Measurements from ENCODE around the gene FURIN. TPM values are rescaled to one million over a fixed set of nuclear protein-coding genes. Genes with fewer than 3 reads are reported as not detected.
"Not testable (repeated sequence)": the region's sequence is repeated elsewhere in the genome, so short reads cannot be mapped to it uniquely, and the experiment has no call there.

The FURIN gene
- total RNA-seq, 1 experiment from 2014 or later, result 62.0 TPM

GRCh38 chr15:90907838-90908507 lies 39.6 kb downstream of the FURIN start:
- ATAC-seq (no peak), DNase-seq (ENCODE audit: low read depth, low spot score) (no peak)
- H3K4me1 ChIP-seq (ENCODE audit: control insufficient read depth, insufficient read depth, low read length), result peaks cover 6% of the 10 kb centered on the region
- no peak overlapping the region for H3K4me3 ChIP-seq (ENCODE audit: low read depth in 2 of 2, low read length in 2 of 2)
- H3K36me3 ChIP-seq (ENCODE audit: control insufficient read depth, insufficient read depth, low read length), result peaks cover 10% of the 10 kb centered on the region; the same call in 1 of the 2 replicates
- no peaks in the 10 kb centered on the region for H3K27me3 ChIP-seq (ENCODE audit: control insufficient read depth, insufficient read depth, low read length)
- intact Hi-C loops (cut with micrococcal nuclease; ENCODE audit: unreplicated experiment) (no loop called here), in situ Hi-C loops (cut with HindIII; ENCODE audit: low pct_unique_long_range_greater_than_20kb, low sequenced_read_pairs) (no loop called here)
- H3K9me3 ChIP-seq (ENCODE audit: control insufficient read depth, insufficient read depth, low read depth, low read length), result no peaks in the 10 kb centered on the region
- BruUV-seq (replicated peaks), result no TSS peak
- no peak overlapping the region for H3K27ac ChIP-seq (ENCODE audit: low read length)
- CTCF ChIA-PET, result no interaction called here
- POLR2A ChIA-PET, result no interaction called here
- TF ChIP-seq POLR2AphosphoS5 (IDR thresholded peaks at IDR 0.05; ENCODE audit: low read depth, low read length), result no peak
- no peak for TF ChIP-seq REST (IDR thresholded peaks at IDR 0.05; ENCODE audit: insufficient read depth in 1 of 2, low read depth in 2 of 2, low read length in 1 of 2)
- no peak for TF ChIP-seq CTCF (IDR thresholded peaks at IDR 0.05)
- TF ChIP-seq TCF7L2 (IDR thresholded peaks at IDR 0.05; ENCODE audit: low read depth, low read length), result no peak

- in situ Hi-C loops (cut with HindIII; ENCODE audit: low pct_unique_long_range_greater_than_20kb, low sequenced_read_pairs); BruUV-seq (replicated peaks); H3K27me3 ChIP-seq (ENCODE audit: control insufficient read depth, insufficient read depth, low read length); H3K4me1 ChIP-seq (ENCODE audit: control insufficient read depth, insufficient read depth, low read length); DNase-seq (ENCODE audit: low read depth, low spot score); H3K36me3 ChIP-seq (ENCODE audit: control insufficient read depth, insufficient read depth, low read length); H3K9me3 ChIP-seq (ENCODE audit: control insufficient read depth, insufficient read depth, low read depth, low read length); intact Hi-C loops (cut with micrococcal nuclease; ENCODE audit: unreplicated experiment); ATAC-seq; CTCF ChIA-PET; H3K4me3 ChIP-seq (ENCODE audit: low read depth in 2 of 2, low read length in 2 of 2); H3K27ac ChIP-seq (ENCODE audit: low read length): not testable (repeated sequence)
- POLR2A ChIA-PET, result interaction anchor here (0.5 kb wide), 1 partner anchor 195 kb away, joined by 3 read pairs; no protein-coding TSS in a partner anchor
Observed at GRCh38 chr15:90909449-90909848, 41.1 kb downstream of the FURIN start.

- ATAC-seq, result no peak
Observed at GRCh38 chr15:90909976-90910375, 41.6 kb downstream of the FURIN start.

More at GRCh38 chr15:90909976-90910375, 41.6 kb downstream of the FURIN start:
- no TSS peak for BruUV-seq (replicated peaks)
- Histone ChIP-seq H3K36me3 (ENCODE audit: control insufficient read depth, insufficient read depth, low read length) (peaks cover 10% of the 10 kb centered on the region; the same call in 1 of the 2 replicates), H3K9me3 (ENCODE audit: control insufficient read depth, insufficient read depth, low read depth, low read length) (no peaks in the 10 kb centered on the region), H3K27ac (ENCODE audit: low read length) (no peak overlapping the region), H3K27me3 (ENCODE audit: control insufficient read depth, insufficient read depth, low read length) (no peaks in the 10 kb centered on the region), H3K4me1 (ENCODE audit: control insufficient read depth, insufficient read depth, low read length) (no peaks in the 10 kb centered on the region), H3K4me3 (ENCODE audit: low read depth in 2 of 2, low read length in 2 of 2) (no peak overlapping the region)
- in situ Hi-C loops (cut with HindIII; ENCODE audit: low pct_unique_long_range_greater_than_20kb, low sequenced_read_pairs), result no loop called here
- TF ChIP-seq TCF7L2 (IDR thresholded peaks at IDR 0.05; ENCODE audit: low read depth, low read length) (no peak), REST (IDR thresholded peaks at IDR 0.05; ENCODE audit: insufficient read depth in 1 of 2, low read depth in 2 of 2, low read length in 1 of 2) (no peak), CTCF (IDR thresholded peaks at IDR 0.05) (no peak), SIN3A (IDR thresholded peaks at IDR 0.05; ENCODE audit: borderline replicate concordance, insufficient read depth, low read depth, low read length) (no peak)
- DNase-seq (ENCODE audit: low read depth, low spot score), result no peak
- intact Hi-C loops (cut with micrococcal nuclease; ENCODE audit: unreplicated experiment), result no loop called here
- ChIA-PET POLR2A (interaction anchor here (0.5 kb wide), 1 partner anchor 195 kb away, joined by 3 read pairs; no protein-coding TSS in a partner anchor), CTCF (no interaction called here)
